CD4-positive, alpha-beta T cell (primary cell): ENCODE measurements around the gene C13orf46. TPM values are rescaled to one million over a fixed set of nuclear protein-coding genes. Genes with fewer than 3 reads are reported as not detected.

ENCODE experiments used
- ATAC-seq: fragments of 200-7000 bp; cut with Tn5 transposase; one replicate; pipeline ENCODE4 v1.10.0; 2022; ENCODE audit warnings: mild to moderate bottlenecking; ENCODE audit not compliant: poor library complexity
- CTCF ChIA-PET: fragments of 350-600 bp; sonication (Branson Sonifier 250); formaldehyde crosslinking; loops from one replicate; lab custom pipeline; 2021; ENCODE audit warnings: antibody characterized with exemption, inconsistent platforms; lab: Charles Lee
- POLR2A ChIA-PET: fragments of 350-600 bp; sonication (Branson Sonifier 250); formaldehyde crosslinking; loops from one replicate; lab custom pipeline; 2021; ENCODE audit warnings: antibody characterized with exemption, inconsistent platforms; lab: Charles Lee
- DNase-seq, 14 experiments: peaks; one replicate each; pipeline ENCODE4 v3.0.0-alpha.2; 2013 to 2020; ENCODE audit warnings: mixed read lengths in 2 of 14
- H3K27ac ChIP-seq, 2 donors: one replicate each; pipeline versions ENCODE4 v1.5.1 to v1.7.0; 2013; ENCODE audit warnings: low read length in 2 of 2, low read depth in 1 of 2, mild to moderate bottlenecking in 1 of 2
- H3K27me3 ChIP-seq, 2 experiments: 1 replicate in 1 of 2; 2 replicates in 1 of 2; pipeline versions ENCODE4 v1.6.1 to v1.7.0; 2013; ENCODE audit warnings: low read length in 2 of 2, control low read depth in 1 of 2, mild to moderate bottlenecking in 1 of 2, moderate library complexity in 1 of 2; ENCODE audit not compliant: insufficient read depth in 2 of 2, control insufficient read depth in 1 of 2
- H3K36me3 ChIP-seq: one replicate; pipeline ENCODE4 v1.6.1; 2013; ENCODE audit warnings: low read length, control low read depth; ENCODE audit not compliant: insufficient read depth
- H3K4me1 ChIP-seq: one replicate; pipeline ENCODE4 v1.6.1; 2013; ENCODE audit warnings: low read length, control low read depth; ENCODE audit not compliant: insufficient read depth
- H3K4me3 ChIP-seq: one replicate; pipeline ENCODE4 v1.5.1; 2013; ENCODE audit warnings: mild to moderate bottlenecking, low read length, moderate library complexity
- H3K9me3 ChIP-seq, 2 experiments: 1 replicate in 1 of 2; 2 replicates in 1 of 2; pipeline versions ENCODE4 v1.6.1 to v1.7.0; 2013; ENCODE audit warnings: low read length in 2 of 2, mild to moderate bottlenecking in 2 of 2, control low read depth in 1 of 2, moderate library complexity in 1 of 2; ENCODE audit not compliant: control insufficient read depth in 1 of 2, insufficient read depth in 1 of 2
- H3K27ac Mint-ChIP-seq: one replicate; pipeline ENCODE4 v1.8.0; 2020; ENCODE audit warnings: mixed read lengths
- H3K27me3 Mint-ChIP-seq: one replicate; pipeline ENCODE4 v1.8.0; 2021; ENCODE audit warnings: mixed read lengths
- H3K36me3 Mint-ChIP-seq: one replicate; pipeline ENCODE4 v1.8.0; 2021; ENCODE audit warnings: low read depth, mixed read lengths
- H3K4me1 Mint-ChIP-seq: one replicate; pipeline ENCODE4 v1.8.0; 2021; ENCODE audit warnings: low read depth, mixed read lengths
- H3K4me3 Mint-ChIP-seq: one replicate; pipeline ENCODE4 v1.8.0; 2020; ENCODE audit warnings: mild to moderate bottlenecking, mixed read lengths
- H3K9me3 Mint-ChIP-seq: one replicate; pipeline ENCODE4 v1.8.0; 2020; ENCODE audit warnings: mixed read lengths
- CTCF ChIP-seq: fragments of 200-600 bp; IDR thresholded peaks from one replicate; pipeline ENCODE4 v1.8.0; 2022; ENCODE audit warnings: antibody characterized with exemption, mild to moderate bottlenecking
- intact Hi-C, 2 experiments: fragments of 100-400 bp; cut with DNase I in 1 of 2; cut with micrococcal nuclease in 1 of 2; formaldehyde crosslinking; loops; one replicate each; pipeline versions ENCODE4 v1.15.1 to v1.9.0; 2023 to 2025; cut with DNase I, micrococcal nuclease
- total RNA-seq, 174 experiments: library from RNA in 2 of 174; stranded (reverse) in 2 of 174; gene quantifications; one replicate each; pipeline ENCODE4 v1.2.3 and lab custom pipeline; 2021 to 2026

The C13orf46 gene
- total RNA-seq, 2 experiments from 2014 or later, result 19.3 to 19.7 TPM

GRCh38 chr13:113931841-113932459, 41.9 kb downstream of the C13orf46 start:
- DNase-seq (peak in 1 of 14 experiments; percentile 15), ATAC-seq (no peak)
- Mint-ChIP-seq H3K27me3 (no peaks in the 10 kb centered on the region), H3K9me3 (no peaks in the 10 kb centered on the region), H3K36me3 (no peaks in the 10 kb centered on the region), H3K4me1 (peaks cover 5% of the 10 kb centered on the region), H3K27ac (no peak overlapping the region), H3K4me3 (no peak overlapping the region)
- Histone ChIP-seq H3K4me1 (peaks cover 8% of the 10 kb centered on the region), H3K27ac (no peak overlapping the region), H3K9me3 (peaks cover 0 to 31% of the 10 kb centered on the region in 2 experiments), H3K36me3 (no peaks in the 10 kb centered on the region), H3K27me3 (peaks cover 0 to 6% of the 10 kb centered on the region in 2 experiments), H3K4me3 (no peak overlapping the region)
- no peak for TF ChIP-seq CTCF
- intact Hi-C loops, result no loop called here
- POLR2A ChIA-PET, result interaction anchor here (0.7 kb wide), 3 partner anchors 11 to 1672 kb away, joined by 3 read pairs; no protein-coding TSS in a partner anchor
- CTCF ChIA-PET, result no interaction called here

GRCh38 chr13:113930671-113931637, 42.9 kb downstream of the C13orf46 start:
- Histone ChIP-seq H3K27me3 (peaks cover 0 to 6% of the 10 kb centered on the region in 2 experiments), H3K4me3 (no peak overlapping the region), H3K9me3 (peaks cover 0 to 31% of the 10 kb centered on the region in 2 experiments), H3K4me1 (peaks cover 8% of the 10 kb centered on the region), H3K36me3 (no peaks in the 10 kb centered on the region), H3K27ac (no peak overlapping the region)
- ATAC-seq, result peak; percentile 44
- Mint-ChIP-seq H3K4me3 (no peak overlapping the region), H3K27ac (no peak overlapping the region), H3K36me3 (no peaks in the 10 kb centered on the region), H3K4me1 (peaks cover 5% of the 10 kb centered on the region), H3K27me3 (peaks cover 5% of the 10 kb centered on the region), H3K9me3 (no peaks in the 10 kb centered on the region)
- intact Hi-C loops, result no loop called here
- DNase-seq, result peak in 10 of 14 experiments; percentile 22 to 67 (median 39)
- POLR2A ChIA-PET, result no interaction called here
- no peak for TF ChIP-seq CTCF
- CTCF ChIA-PET, result no interaction called here

- H3K36me3 ChIP-seq, result no peaks in the 10 kb centered on the region
- no peak for TF ChIP-seq CTCF
- H3K27me3 ChIP-seq, result peaks cover 0 to 4% of the 10 kb centered on the region in 2 experiments
- H3K4me3 ChIP-seq, result no peak overlapping the region
- Mint-ChIP-seq H3K9me3 (no peaks in the 10 kb centered on the region), H3K36me3 (no peaks in the 10 kb centered on the region), H3K27ac (no peak overlapping the region), H3K27me3 (peaks cover 5% of the 10 kb centered on the region), H3K4me1 (peaks cover 5% of the 10 kb centered on the region), H3K4me3 (no peak overlapping the region)
- intact Hi-C loops, result no loop called here
- H3K4me1 ChIP-seq, result peaks cover 8% of the 10 kb centered on the region
- H3K9me3 ChIP-seq, result peaks cover 0 to 31% of the 10 kb centered on the region in 2 experiments
- DNase-seq, result peak in 1 of 14 experiments; percentile 31
- no peak for ATAC-seq
- no peak overlapping the region for H3K27ac ChIP-seq
- CTCF ChIA-PET, result no interaction called here
- POLR2A ChIA-PET, result no interaction called here
Observed at GRCh38 chr13:113929628-113930615, 44.0 kb downstream of the C13orf46 start.
